Activated naive CD8-positive, alpha-beta T cell treated with anti-CD3 and anti-CD28 coated beads for 36 hours (primary cell): ENCODE measurements around the gene EFCAB6. TPM values are rescaled to one million over a fixed set of nuclear protein-coding genes. Genes with fewer than 3 reads are reported as not detected.

ENCODE experiments used
- DNase-seq: peaks from one replicate; pipeline ENCODE4 v3.0.0; 2021
- H3K27ac Mint-ChIP-seq: one replicate; pipeline ENCODE4 v1.8.0; 2022; ENCODE audit warnings: mild to moderate bottlenecking, moderate library complexity, mixed read lengths
- H3K27me3 Mint-ChIP-seq: one replicate; pipeline ENCODE4 v1.8.0; 2022; ENCODE audit warnings: mild to moderate bottlenecking, mixed read lengths
- H3K36me3 Mint-ChIP-seq: one replicate; pipeline ENCODE4 v1.8.0; 2021; ENCODE audit warnings: mild to moderate bottlenecking, mixed read lengths
- H3K4me1 Mint-ChIP-seq: one replicate; pipeline ENCODE4 v1.8.0; 2021; ENCODE audit warnings: mixed read lengths
- H3K4me3 Mint-ChIP-seq: one replicate; pipeline ENCODE4 v1.8.0; 2022; ENCODE audit warnings: mild to moderate bottlenecking, moderate library complexity, mixed read lengths
- H3K9me3 Mint-ChIP-seq: one replicate; pipeline ENCODE4 v1.8.0; 2022; ENCODE audit warnings: mixed read lengths
- total RNA-seq, 2 experiments: library from RNA; stranded (reverse); gene quantifications; one replicate each; pipeline ENCODE4 v1.2.3, GENCODE V29; 2021

Gene EFCAB6
- total RNA-seq, 2 experiments from 2014 or later, result 0.36 to 0.37 TPM

DNA sequence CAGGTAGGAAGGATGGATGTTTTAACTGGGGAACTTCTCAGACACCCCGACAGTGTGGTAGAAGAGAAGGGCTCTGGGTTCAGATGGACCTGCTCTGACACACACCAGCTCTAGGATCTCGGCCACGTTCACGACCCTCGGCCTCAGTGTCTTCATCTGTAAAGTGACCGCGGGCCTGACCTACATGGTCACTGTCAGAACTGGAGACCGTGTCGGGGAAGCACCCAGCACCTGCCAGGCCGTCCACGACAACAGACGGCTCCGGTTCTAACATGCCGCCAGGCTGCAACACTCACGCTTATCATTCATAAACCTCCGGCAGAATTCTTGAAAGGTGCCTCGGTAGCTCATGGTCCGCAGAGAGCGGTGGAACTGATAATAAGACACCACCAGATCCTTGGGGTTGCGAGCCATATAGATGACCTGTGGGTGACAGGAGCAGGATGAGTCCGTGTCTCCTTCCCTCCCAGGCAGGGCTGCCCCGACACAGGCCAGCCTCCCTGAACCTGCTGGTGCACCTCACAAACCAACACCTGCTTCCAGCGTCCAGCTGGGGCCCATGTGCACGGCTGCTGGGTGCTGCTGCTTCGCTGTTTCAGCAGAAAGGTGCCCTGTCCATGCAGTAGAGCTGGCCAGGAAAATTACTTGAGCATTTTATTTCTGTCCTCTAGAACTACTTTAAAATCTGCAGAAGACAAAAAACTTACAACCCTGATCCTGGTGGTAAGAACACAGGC lies 26.6 kb upstream of the EFCAB6 start:
- DNase-seq, result no peak
- H3K36me3 Mint-ChIP-seq, result no peaks in the 10 kb centered on the region
- no peaks in the 10 kb centered on the region for H3K4me1 Mint-ChIP-seq
- no peaks in the 10 kb centered on the region for H3K9me3 Mint-ChIP-seq
- no peaks in the 10 kb centered on the region for H3K27me3 Mint-ChIP-seq
- H3K27ac Mint-ChIP-seq, result no peak overlapping the region
- H3K4me3 Mint-ChIP-seq, result no peak overlapping the region

DNA sequence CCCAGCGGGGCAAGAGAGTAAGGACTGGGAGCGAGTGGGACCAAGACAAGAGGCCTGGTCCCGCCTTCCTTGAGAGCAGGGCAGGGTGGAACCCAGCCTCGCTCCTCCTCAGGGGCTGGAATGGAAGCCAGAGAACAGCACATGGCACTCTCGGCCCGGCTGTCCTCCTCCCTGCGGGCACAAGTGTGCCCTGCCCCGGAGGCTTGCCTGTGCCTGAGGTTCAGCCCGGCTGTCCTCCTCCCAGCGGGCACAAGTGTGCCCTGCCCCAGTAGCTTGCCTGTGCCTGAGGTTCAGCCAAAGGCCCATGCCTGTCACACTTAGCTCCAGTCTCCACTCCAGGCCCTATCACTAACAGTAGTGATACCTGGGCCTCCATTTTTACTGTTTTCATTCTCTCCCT lies 26.1 kb upstream of the EFCAB6 start:
- no peak for DNase-seq
- Mint-ChIP-seq H3K4me3 (no peak overlapping the region), H3K36me3 (no peaks in the 10 kb centered on the region), H3K9me3 (no peaks in the 10 kb centered on the region), H3K27ac (no peak overlapping the region), H3K27me3 (no peaks in the 10 kb centered on the region), H3K4me1 (no peaks in the 10 kb centered on the region)

DNA sequence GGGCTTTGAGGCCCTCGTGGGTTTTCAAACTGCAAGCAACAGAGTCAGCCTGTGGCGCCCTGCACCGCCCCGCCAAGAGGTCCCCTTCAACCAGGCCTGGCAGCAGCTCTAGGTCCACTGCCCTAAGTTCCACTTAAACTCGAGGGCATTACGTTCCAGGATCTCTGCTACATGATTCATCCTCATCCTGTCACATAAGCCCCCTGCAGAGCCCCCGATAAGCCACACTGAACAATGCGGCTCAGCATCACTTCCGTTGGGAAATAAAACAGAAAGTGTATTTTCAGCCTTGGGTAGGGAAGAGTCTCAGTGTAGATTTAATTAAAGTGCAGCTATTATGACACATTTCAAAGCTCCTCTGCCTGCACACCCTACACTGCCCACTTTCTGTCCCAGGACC lies 25.6 kb upstream of the EFCAB6 start:
- Mint-ChIP-seq H3K4me1 (no peaks in the 10 kb centered on the region), H3K36me3 (no peaks in the 10 kb centered on the region), H3K4me3 (no peak overlapping the region), H3K27ac (no peak overlapping the region), H3K9me3 (no peaks in the 10 kb centered on the region), H3K27me3 (peaks cover 3% of the 10 kb centered on the region)
- no peak for DNase-seq

DNA sequence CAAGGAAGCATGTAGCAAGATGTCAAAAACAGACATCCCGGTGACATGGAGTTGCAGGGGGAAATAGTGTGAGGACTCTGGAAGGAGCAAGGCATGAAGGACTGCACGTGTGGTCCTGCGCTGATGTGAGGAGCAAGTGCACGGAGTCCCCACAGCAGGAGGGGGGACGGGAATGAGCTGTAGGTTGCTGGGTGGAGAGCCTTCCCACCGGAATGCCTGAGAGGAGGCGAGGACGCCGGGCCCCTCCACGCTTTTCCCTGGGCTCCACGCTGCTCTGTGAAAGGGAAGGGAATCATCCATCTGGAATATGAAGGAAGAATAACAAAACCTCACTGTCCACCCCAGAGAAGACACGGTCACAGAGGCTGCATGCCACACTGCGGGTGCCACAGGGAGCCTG lies 23.6 kb upstream of the EFCAB6 start:
- Mint-ChIP-seq H3K36me3 (no peaks in the 10 kb centered on the region), H3K27me3 (peaks cover 4% of the 10 kb centered on the region), H3K4me1 (no peaks in the 10 kb centered on the region), H3K4me3 (no peak overlapping the region), H3K9me3 (no peaks in the 10 kb centered on the region), H3K27ac (no peak overlapping the region)
- DNase-seq, result no peak

DNA sequence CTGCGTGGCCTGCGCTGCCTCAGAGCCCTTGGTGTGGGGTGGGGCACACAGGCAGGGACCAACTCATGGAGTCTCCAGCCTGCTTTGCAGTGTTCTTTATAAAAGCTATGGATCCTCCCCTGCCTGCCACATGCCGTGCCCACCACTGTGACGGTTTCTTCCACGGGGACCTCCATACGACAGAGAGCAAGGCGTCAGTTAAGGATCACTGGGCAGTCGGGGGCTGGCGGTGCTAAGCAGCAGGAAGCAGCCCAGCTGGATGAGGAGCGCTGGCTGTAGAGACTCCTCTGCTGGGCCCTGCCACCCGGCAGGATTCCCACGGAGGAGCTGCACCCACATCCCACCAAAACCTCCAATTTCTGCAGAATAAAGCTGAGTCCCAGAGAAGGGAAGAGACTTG lies 23.1 kb upstream of the EFCAB6 start:
- DNase-seq, result no peak
- H3K4me3 Mint-ChIP-seq, result no peak overlapping the region
- no peaks in the 10 kb centered on the region for H3K36me3 Mint-ChIP-seq
- H3K27ac Mint-ChIP-seq, result no peak overlapping the region
- H3K9me3 Mint-ChIP-seq, result no peaks in the 10 kb centered on the region
- H3K4me1 Mint-ChIP-seq, result no peaks in the 10 kb centered on the region
- peaks cover 4% of the 10 kb centered on the region for H3K27me3 Mint-ChIP-seq

DNA sequence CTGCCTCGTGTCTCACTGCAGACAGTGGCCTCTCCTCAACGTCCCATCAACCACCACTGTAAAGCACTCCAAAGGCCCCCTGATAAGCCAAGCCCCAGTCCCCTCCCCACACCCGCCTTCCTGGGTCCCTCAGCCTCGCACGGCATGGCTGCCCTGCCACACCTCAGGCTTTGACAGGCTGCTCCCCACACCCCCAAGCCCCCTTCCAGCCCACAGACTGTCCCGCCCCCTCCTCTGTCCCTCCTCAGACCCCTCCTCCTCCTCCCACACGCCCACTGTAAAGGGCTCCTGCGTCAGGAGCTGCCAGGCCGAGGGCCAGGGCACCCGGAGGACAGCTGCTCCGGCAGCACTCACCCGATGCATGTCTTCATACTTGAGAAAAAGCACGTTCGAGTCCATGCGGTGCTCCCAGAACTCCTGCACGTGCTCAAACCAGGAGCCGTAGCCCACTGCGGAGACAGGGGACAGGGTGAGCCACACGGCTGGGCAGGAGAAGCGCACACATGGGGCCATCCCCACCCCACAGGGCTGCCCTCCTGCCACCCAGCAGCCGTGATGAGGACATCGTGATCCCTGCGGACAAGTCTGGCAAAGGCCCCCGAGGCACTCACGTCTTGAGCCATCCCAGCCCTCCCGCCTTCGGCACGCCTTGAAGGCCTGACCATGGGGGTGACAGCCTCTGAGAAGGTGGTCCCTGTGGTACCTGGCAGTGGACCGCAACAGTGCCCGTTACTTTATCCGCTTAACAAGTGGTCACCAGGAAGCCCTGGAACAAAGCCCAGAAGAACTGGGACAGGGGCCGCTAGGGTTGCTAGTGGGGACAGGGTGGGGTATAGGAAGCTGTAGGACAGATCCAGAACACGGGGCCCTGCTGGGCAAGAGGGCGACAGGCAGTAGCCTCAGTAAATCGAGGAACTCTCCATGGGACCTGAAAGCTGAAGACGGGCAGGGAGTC lies 21.5 kb upstream of the EFCAB6 start:
- no peak overlapping the region for H3K27ac Mint-ChIP-seq
- H3K9me3 Mint-ChIP-seq, result no peaks in the 10 kb centered on the region
- H3K27me3 Mint-ChIP-seq, result peaks cover 4% of the 10 kb centered on the region
- DNase-seq, result no peak
- H3K4me3 Mint-ChIP-seq, result no peak overlapping the region
- H3K36me3 Mint-ChIP-seq, result no peaks in the 10 kb centered on the region
- no peaks in the 10 kb centered on the region for H3K4me1 Mint-ChIP-seq

DNA sequence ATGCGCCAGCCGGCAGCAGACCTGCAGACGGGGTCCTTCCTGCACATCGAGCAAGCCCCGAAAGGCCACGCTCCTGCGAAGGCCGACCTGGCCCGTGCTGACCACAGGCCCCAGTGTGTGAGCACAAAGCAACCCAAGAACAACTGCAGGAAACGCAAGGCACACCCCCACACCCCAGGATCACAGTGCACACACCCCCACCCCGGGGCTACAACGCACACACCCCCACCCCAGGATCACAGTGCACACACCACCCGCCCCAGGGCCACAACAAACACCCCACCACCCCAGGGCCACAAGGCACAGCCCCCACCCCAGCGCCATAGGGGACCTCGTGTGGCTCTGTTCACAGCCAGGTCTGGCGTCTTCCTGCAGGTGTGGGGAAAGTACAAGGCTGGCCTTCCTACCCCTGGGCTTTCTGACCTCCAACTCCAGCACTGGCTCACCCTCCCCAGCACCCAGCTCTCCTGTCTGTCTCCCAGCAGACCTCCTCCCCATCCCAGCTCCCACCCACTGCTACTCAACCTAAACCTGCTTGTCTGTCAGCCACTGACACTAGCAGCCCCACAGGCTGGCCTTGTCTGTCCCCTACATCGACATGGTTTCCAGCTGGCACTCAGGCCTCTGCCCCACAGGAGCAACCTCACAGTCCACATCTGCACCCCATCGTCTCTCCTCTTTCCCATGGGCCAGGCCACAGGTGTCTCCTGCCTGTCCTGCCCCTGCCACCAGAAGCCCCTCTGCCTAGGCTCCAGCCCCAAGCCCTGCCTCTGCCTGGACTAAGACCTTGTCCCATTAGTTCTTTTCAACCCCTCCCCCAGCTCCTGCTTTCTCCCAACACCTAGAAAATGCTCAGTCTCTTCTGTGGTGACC lies 20.5 kb upstream of the EFCAB6 start:
- Mint-ChIP-seq H3K36me3 (no peaks in the 10 kb centered on the region), H3K4me3 (no peak overlapping the region), H3K4me1 (no peaks in the 10 kb centered on the region), H3K27me3 (peaks cover 4% of the 10 kb centered on the region), H3K9me3 (no peaks in the 10 kb centered on the region), H3K27ac (no peak overlapping the region)
- no peak for DNase-seq

DNA sequence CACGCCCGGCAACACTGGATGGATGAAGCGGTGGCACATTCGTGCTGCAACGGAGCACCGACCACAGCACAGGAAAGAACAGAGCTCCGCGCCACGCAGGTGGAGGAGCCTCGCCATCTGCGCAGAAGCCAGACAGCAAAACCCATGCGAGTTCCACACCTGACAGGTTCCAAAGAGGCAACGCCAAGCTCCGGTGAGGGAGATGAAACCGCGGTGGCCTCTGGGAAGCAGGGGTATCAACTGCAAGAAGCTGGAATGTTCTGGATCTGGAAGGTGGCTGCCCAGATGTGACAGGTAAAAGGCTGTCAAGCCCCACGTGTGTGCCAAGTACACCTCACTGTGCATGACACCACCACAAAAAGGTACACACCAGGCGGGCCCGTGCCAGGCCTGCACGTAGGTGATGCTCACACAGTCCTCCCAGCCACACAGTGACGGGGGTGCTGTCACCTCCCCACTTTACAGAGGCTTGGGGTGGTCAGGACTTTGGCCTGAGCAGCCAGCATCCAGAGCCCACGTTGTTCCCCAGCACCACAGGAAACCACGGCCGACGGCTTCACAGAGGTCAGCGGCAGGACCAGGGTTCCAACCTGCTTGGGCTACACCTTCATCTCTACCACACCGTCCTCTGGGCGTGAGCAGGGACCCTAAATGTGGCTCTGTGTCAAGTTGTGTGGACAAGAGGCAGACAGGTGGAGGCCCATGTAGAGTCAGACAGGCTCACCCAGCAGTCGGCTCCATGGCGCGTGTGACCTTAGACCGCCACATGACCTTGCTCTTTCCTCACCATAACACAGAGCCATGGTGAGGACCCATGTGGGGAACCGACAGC lies 19.7 kb upstream of the EFCAB6 start:
- Mint-ChIP-seq H3K27me3 (peaks cover 4% of the 10 kb centered on the region), H3K36me3 (no peaks in the 10 kb centered on the region), H3K9me3 (no peaks in the 10 kb centered on the region), H3K27ac (no peak overlapping the region), H3K4me1 (no peaks in the 10 kb centered on the region), H3K4me3 (no peak overlapping the region)
- DNase-seq, result no peak

DNA sequence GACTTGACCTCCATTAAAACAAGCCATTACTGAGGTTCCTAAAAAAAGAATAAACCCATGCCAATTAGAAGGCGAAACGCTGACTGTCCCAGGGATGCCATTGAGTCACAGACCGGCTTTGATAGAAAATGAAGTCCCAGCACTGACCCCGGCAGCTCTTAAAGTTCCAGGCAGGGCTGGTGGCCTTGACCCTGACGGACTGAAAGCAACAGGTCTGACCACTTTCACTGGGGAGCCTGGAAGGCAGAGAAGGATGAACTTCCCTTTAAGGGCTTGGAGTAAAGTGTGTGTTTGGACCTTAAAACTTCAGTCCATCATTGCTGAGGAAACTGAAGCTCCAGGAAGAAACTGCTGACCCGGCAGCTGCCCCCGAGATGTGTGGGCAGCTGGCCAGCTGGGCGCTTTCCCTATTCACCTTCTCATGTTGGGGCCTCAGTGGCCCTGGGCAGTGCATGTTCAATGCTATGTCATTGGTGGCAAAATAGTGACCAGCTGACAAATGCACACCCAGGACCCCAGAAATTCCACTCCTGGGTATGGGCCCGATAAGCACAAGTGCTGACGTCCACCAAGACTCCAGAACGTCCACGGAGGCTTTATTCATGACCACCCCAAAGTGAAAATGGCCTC lies 18.9 kb upstream of the EFCAB6 start:
- H3K36me3 Mint-ChIP-seq, result no peaks in the 10 kb centered on the region

DNA sequence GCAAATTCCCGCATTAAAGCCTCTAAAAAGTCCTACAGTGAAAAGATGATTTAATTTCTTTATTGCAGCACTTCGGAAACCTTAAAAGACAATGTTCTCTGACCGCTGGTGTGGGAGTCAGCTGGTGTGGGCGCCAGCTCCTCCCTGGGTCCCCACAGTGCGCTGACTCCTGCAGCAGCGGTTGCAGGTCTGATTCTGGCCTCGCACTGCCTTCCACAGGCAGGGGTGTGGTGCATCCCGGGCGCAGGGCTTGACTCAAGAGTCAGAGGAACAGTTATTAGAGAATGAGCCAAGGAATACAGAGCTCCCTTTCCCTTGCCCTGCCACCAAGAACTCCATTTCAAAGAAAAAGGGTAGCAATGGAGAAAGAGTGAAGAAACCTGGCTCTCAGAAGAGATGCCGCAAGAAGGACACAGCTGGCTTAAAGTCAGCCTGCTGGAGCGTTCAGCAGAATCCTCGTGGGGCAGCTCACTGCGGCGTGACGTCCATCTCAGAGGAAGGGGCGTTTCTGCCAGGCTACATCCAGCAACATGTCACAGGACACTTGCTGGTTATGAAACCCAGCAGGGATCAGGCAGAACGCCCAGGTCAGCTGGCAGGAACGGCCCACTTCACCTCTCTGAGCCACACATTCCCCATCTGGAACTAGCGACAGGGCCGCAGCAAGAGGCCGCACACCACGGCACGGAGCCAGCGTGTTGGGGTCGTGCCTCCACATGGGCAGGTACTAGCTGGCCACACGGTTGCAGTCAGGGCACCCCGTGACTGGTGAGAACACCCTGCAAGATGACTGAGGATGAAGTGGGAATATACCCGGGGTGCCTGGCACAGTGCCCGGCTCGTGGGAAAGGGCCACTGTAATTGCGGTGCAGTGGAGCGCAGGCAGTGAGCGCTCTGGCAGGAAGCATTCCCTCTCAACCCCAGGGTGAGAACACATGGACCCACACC lies 18.1 kb upstream of the EFCAB6 start:
- no peaks in the 10 kb centered on the region for H3K9me3 Mint-ChIP-seq
- no peak for DNase-seq
- H3K27ac Mint-ChIP-seq, result no peak overlapping the region
- H3K4me1 Mint-ChIP-seq, result no peaks in the 10 kb centered on the region
- H3K4me3 Mint-ChIP-seq, result no peak overlapping the region
- peaks cover 4% of the 10 kb centered on the region for H3K27me3 Mint-ChIP-seq
- H3K36me3 Mint-ChIP-seq, result no peaks in the 10 kb centered on the region

More for the DNA sequence above, 18.9 kb upstream of the EFCAB6 start:
- Mint-ChIP-seq H3K27me3 (peaks cover 4% of the 10 kb centered on the region), H3K27ac (no peak overlapping the region), H3K4me3 (no peak overlapping the region), H3K9me3 (no peaks in the 10 kb centered on the region), H3K4me1 (no peaks in the 10 kb centered on the region)
- no peak for DNase-seq

DNA sequence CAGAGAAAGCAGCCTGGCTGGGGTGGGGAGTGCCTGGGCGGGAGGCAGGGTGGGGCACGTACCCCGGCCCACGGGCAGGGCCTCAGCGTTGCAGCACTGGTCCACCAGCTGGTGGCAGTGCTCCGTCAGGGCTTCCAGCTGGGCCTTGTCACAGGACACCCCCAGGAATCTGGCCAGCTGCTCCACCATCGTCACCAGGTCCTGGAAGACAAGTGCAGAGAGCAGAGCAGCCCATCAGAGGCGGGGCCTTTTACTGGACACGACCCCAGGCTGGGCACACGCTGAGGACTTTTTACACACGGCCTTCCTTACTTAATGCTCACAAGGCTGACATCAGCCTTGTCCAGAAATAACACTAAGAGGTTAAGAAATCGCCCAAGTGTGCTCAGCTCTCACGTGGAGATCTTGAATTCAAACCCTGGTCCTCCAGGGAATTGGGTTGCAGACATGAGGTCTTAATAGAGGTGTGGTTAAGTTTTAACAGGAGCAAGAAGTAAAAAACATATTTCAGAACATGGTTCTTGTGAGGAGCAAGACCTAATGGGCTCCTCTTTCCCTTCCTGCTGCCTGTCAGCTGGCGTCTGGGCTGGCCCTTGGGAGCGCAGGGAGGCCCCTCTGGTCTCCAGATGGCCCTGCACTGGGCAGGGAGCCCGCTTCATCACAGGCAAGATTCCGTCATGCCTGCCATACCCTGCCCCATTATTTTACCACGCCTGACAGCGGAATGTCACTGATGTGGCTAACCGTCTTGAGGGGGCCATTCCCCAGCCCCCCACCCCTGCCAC lies 17.1 kb upstream of the EFCAB6 start:
- DNase-seq, result no peak

DNA sequence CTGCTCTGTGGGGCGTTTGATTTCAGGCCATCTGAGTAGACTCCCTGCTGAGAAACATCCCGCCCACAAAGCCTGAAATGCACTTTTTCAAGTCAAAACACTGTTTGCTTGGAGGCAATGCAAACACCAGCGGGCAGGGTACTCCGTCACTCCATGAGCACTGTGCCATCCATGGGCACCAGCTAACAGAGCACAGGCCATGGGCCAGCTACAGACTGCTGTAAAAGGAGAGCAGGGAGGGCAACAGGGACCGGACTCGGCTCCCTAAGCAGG lies 16.6 kb upstream of the EFCAB6 start:
- H3K27ac Mint-ChIP-seq, result no peak overlapping the region
- no peaks in the 10 kb centered on the region for H3K9me3 Mint-ChIP-seq
- no peak for DNase-seq
- peaks cover 11% of the 10 kb centered on the region for H3K27me3 Mint-ChIP-seq
- H3K4me1 Mint-ChIP-seq, result no peaks in the 10 kb centered on the region
- H3K36me3 Mint-ChIP-seq, result no peaks in the 10 kb centered on the region
- H3K4me3 Mint-ChIP-seq, result no peak overlapping the region

More for the DNA sequence above, 17.1 kb upstream of the EFCAB6 start:
- H3K27ac Mint-ChIP-seq, result no peak overlapping the region
- no peaks in the 10 kb centered on the region for H3K9me3 Mint-ChIP-seq
- H3K27me3 Mint-ChIP-seq, result peaks cover 11% of the 10 kb centered on the region
- no peak overlapping the region for H3K4me3 Mint-ChIP-seq
- H3K4me1 Mint-ChIP-seq, result no peaks in the 10 kb centered on the region
- no peaks in the 10 kb centered on the region for H3K36me3 Mint-ChIP-seq
